ENCODE data around the gene MCFD2.

- TF ChIP-seq CTCF (IDR thresholded peaks at IDR 0.05) (no peak), POLR2A (IDR thresholded peaks at IDR 0.05; ENCODE audit: low read depth) (no peak)
Observed at GRCh38 chr2:46902465-46902864, 13.1 kb downstream of the MCFD2 start.
